PC-9 (cell line): ENCODE results near the gene SHANK1. TPM values are rescaled to one million over a fixed set of nuclear protein-coding genes. Genes with fewer than 3 reads are reported as not detected.

Experiments used
- BruUV-seq: library from RNA; stranded (reverse); fragments of 400-500 nt; replicated peaks from 2 replicates; lab custom pipeline; 2021; lab: Mats Ljungman, UMichigan
- CTCF ChIA-PET: fragments of 300-600 bp; sonication (Branson Sonifier 250); formaldehyde crosslinking; loops from one replicate; lab custom pipeline; 2022; ENCODE audit warnings: antibody characterized with exemption; lab: Charles Lee
- POLR2A ChIA-PET: fragments of 300-600 bp; sonication (Branson Sonifier 250); formaldehyde crosslinking; loops from one replicate; lab custom pipeline; 2022; ENCODE audit warnings: antibody characterized with exemption; ENCODE audit not compliant: unreplicated experiment; lab: Charles Lee
- DNase-seq, 2 experiments: peaks; one replicate each; pipeline versions ENCODE4 v3.0.0 to v3.0.0-alpha.2; 2015 to 2022; ENCODE audit warnings: mixed read lengths in 1 of 2
- H2AFZ ChIP-seq: fragments of 200-600 bp; sonication (generic); 2 replicates; pipeline ENCODE4 v1.8.1; 2017; ENCODE audit warnings: antibody characterized with exemption
- H3F3A ChIP-seq: fragments of 200-600 bp; sonication (generic); 2 replicates; pipeline ENCODE4 v1.8.1; 2017; ENCODE audit warnings: antibody characterized with exemption, mild to moderate bottlenecking, low read depth; ENCODE audit not compliant: insufficient read depth
- H3K27ac ChIP-seq: fragments of 200-600 bp; sonication (generic); 2 replicates; pipeline ENCODE4 v1.6.1; 2016; ENCODE audit warnings: mixed run types
- H3K27me3 ChIP-seq: fragments of 200-600 bp; sonication (generic); 2 replicates; pipeline ENCODE4 v1.6.1; 2016; ENCODE audit warnings: low read depth, mixed run types; ENCODE audit not compliant: insufficient read depth
- H3K36me3 ChIP-seq: fragments of 200-600 bp; sonication (generic); 2 replicates; pipeline ENCODE4 v1.6.1; 2016; ENCODE audit warnings: low read depth, mixed run types
- H3K4me1 ChIP-seq: fragments of 200-600 bp; sonication (generic); replicated peaks from 2 replicates; pipeline ENCODE4 v1.6.1; 2016; ENCODE audit warnings: mixed run types; ENCODE audit not compliant: insufficient read depth
- H3K4me2 ChIP-seq: fragments of 200-600 bp; sonication (generic); 2 replicates; pipeline ENCODE4 v1.6.1; 2017; ENCODE audit warnings: mixed run types
- H3K4me3 ChIP-seq: fragments of 200-600 bp; sonication (generic); 2 replicates; pipeline ENCODE4 v1.6.1; 2016; ENCODE audit warnings: mixed run types
- H3K79me2 ChIP-seq: fragments of 200-600 bp; sonication (generic); 2 replicates; pipeline ENCODE4 v1.6.1; 2017; ENCODE audit warnings: low read depth, mixed run types
- H3K9me2 ChIP-seq: fragments of 200-600 bp; sonication (generic); 2 replicates; pipeline ENCODE4 v1.8.1; 2017; ENCODE audit warnings: mild to moderate bottlenecking; ENCODE audit not compliant: insufficient read depth
- H3K9me3 ChIP-seq: fragments of 200-600 bp; sonication (generic); 2 replicates; pipeline ENCODE4 v1.8.1; 2016; ENCODE audit warnings: low read depth; ENCODE audit not compliant: insufficient read depth
- H4K20me1 ChIP-seq: fragments of 200-600 bp; sonication (generic); 2 replicates; pipeline ENCODE4 v1.8.1; 2017; ENCODE audit not compliant: insufficient read depth
- EZH2 ChIP-seq: fragments of 200-600 bp; sonication (generic); IDR thresholded peaks from 2 replicates; pipeline ENCODE4 v1.8.0; 2017; ENCODE audit warnings: antibody characterized with exemption, low read depth
- intact Hi-C: fragments of 100-400 bp; cut with micrococcal nuclease; formaldehyde crosslinking; loops from one replicate; pipeline ENCODE4 v1.10.0; 2022; ENCODE audit not compliant: unreplicated experiment
- total RNA-seq: library from RNA; stranded (reverse); gene quantifications from 2 replicates; pipeline ENCODE4 v1.2.3, GENCODE V29; 2021
- TF ChIP-seq, protein P1 (sequence below): fragments of 200-600 bp; sonication (generic); conservative IDR thresholded peaks from 2 replicates; pipeline ENCODE4 v1.6.1; 2017; ENCODE audit warnings: mixed run types, antibody characterized with exemption, mild to moderate bottlenecking, moderate library complexity

The SHANK1 gene
- total RNA-seq, 1 experiment from 2014 or later, result not detected

DNA sequence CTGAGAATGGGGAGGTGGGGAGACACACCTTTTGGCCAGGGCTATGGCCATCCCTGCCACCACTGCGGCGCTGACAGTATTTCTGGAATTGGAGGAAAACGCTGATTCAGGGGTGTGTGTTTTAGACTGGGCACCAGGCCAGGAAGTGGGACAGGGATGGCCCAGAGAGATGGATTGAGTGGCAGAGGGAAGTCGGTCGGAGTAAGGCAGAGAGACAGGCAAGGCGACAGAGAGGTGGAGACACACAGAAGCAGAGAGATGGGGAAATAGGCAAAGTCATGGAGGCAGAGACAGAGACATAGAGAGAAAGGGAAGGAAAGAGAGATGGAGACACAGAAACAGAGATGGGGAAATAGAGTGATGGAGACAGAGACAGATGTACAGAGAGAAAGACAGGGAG is 74.5 kb downstream of the SHANK1 start:
- H3K4me1 ChIP-seq, result no peaks in the 10 kb centered on the region
- H3F3A ChIP-seq, result no peaks in the 10 kb centered on the region
- intact Hi-C loops, result no loop called here
- H3K36me3 ChIP-seq, result no peaks in the 10 kb centered on the region
- no peak overlapping the region for H3K4me3 ChIP-seq
- BruUV-seq, result no TSS peak
- no peaks in the 10 kb centered on the region for H3K79me2 ChIP-seq
- ChIA-PET CTCF (no interaction called here), POLR2A (no interaction called here)
- no peak overlapping the region for H3K4me2 ChIP-seq
- no peak for DNase-seq
- no peak for TF ChIP-seq EZH2
- TF ChIP-seq, protein P1, sequence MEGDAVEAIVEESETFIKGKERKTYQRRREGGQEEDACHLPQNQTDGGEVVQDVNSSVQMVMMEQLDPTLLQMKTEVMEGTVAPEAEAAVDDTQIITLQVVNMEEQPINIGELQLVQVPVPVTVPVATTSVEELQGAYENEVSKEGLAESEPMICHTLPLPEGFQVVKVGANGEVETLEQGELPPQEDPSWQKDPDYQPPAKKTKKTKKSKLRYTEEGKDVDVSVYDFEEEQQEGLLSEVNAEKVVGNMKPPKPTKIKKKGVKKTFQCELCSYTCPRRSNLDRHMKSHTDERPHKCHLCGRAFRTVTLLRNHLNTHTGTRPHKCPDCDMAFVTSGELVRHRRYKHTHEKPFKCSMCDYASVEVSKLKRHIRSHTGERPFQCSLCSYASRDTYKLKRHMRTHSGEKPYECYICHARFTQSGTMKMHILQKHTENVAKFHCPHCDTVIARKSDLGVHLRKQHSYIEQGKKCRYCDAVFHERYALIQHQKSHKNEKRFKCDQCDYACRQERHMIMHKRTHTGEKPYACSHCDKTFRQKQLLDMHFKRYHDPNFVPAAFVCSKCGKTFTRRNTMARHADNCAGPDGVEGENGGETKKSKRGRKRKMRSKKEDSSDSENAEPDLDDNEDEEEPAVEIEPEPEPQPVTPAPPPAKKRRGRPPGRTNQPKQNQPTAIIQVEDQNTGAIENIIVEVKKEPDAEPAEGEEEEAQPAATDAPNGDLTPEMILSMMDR, result no peak
- no peaks in the 10 kb centered on the region for H3K9me2 ChIP-seq
- peaks cover 88% of the 10 kb centered on the region for H3K27me3 ChIP-seq
- no peaks in the 10 kb centered on the region for H3K9me3 ChIP-seq
- H2AFZ ChIP-seq, result no peak overlapping the region
- no peaks in the 10 kb centered on the region for H4K20me1 ChIP-seq
- no peak overlapping the region for H3K27ac ChIP-seq

DNA sequence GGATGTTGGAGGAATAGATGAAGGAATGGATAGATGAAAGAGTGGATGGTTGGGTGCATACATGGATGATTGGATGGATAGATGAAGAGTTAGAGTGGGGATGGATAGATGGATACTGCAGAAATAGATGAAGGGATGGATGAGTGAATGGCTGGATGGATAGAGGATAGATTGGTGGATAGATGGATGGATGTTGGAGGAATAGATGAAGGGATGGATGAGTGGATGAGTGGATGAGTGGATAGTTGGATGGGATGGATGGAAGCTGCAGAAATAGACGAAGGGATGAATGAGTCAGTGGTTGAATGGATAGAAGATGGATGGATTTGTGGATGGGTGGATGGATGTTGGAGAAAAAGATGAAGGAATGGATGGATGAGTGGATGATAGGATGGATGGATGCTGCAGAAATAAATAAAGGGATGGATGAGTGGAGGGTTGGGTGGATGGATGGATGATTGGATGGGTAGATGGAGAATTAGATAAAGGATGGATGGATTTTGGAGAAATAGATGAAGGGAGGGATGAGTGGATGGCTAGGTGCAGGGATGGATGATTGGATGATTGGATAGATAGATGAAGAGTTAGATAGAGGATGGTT is 75.2 kb downstream of the SHANK1 start:
- BruUV-seq, result no TSS peak
- intact Hi-C loops, result no loop called here
- POLR2A ChIA-PET, result no interaction called here

DNA sequence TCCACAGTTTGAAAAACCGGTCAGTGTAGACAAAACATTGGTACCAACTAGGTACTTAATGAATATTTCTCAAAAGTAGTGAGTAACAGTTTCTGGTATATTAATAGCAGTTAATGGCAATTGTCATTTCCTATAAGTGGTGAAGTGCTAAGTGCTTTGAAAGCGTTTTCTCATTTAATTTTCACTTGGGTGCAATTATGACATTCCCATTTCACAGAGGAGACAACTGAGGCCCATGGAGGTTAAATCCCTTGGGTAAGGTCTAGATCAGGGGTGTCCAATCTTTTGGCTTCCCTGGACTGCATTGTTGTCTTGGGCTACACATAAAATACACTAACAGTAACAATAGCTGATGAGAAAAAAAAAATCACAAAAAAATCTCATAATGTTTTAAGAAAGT is 79.2 kb downstream of the SHANK1 start:
- Histone ChIP-seq H3K36me3 (no peaks in the 10 kb centered on the region), H2AFZ (no peak overlapping the region), H3K27ac (no peak overlapping the region), H3K9me3 (no peaks in the 10 kb centered on the region), H3K9me2 (no peaks in the 10 kb centered on the region), H4K20me1 (no peaks in the 10 kb centered on the region), H3K4me2 (no peak overlapping the region), H3K27me3 (peaks cover 94% of the 10 kb centered on the region), H3K4me1 (no peaks in the 10 kb centered on the region), H3K4me3 (no peak overlapping the region), H3K79me2 (no peaks in the 10 kb centered on the region), H3F3A (no peaks in the 10 kb centered on the region)
- no peak for DNase-seq
- ChIA-PET CTCF (no interaction called here), POLR2A (no interaction called here)
- intact Hi-C loops, result no loop called here
- TF ChIP-seq EZH2, result no peak
- TF ChIP-seq, protein P1, result no peak
- no TSS peak for BruUV-seq

More for the DNA sequence above, 75.2 kb downstream of the SHANK1 start:
- no peak for DNase-seq
- CTCF ChIA-PET, result interaction anchor here (0.6 kb wide), 1 partner anchor 208 kb away, joined by 3 read pairs; no protein-coding TSS in a partner anchor
- TF ChIP-seq, protein P1, result no peak
- no peak for TF ChIP-seq EZH2
- Histone ChIP-seq H3K4me2 (no peak overlapping the region), H3K27me3 (peaks cover 88% of the 10 kb centered on the region), H3K27ac (no peak overlapping the region), H3K4me3 (no peak overlapping the region), H3K4me1 (no peaks in the 10 kb centered on the region), H2AFZ (no peak overlapping the region), H3F3A (no peaks in the 10 kb centered on the region), H3K79me2 (no peaks in the 10 kb centered on the region), H3K9me3 (no peaks in the 10 kb centered on the region), H3K9me2 (no peaks in the 10 kb centered on the region), H4K20me1 (no peaks in the 10 kb centered on the region), H3K36me3 (no peaks in the 10 kb centered on the region)
